Measurements from ENCODE around the gene PRKCI. TPM values are rescaled to one million over a fixed set of nuclear protein-coding genes. Genes with fewer than 3 reads are reported as not detected.

Gene PRKCI
- total RNA-seq, 4 donors from 2014 or later, result 33.5 to 125 (median 47.7) TPM

- peaks cover 2% of the 10 kb centered on the region for H3K4me1 ChIP-seq
- TF ChIP-seq CTCF (IDR thresholded peaks at IDR 0.05) (no peak), POLR2A (IDR thresholded peaks at IDR 0.05) (no peak), POLR2AphosphoS5 (IDR thresholded peaks at IDR 0.05) (no peak), EP300 (IDR thresholded peaks at IDR 0.05) (no peak)
- H3K4me3 ChIP-seq, result no peak overlapping the region
- no peak for DNase-seq (ENCODE audit: low spot score in 2 of 2)
- no peaks in the 10 kb centered on the region for H3K27me3 ChIP-seq
- peaks cover 18% of the 10 kb centered on the region for H3K36me3 ChIP-seq
- H3K9me3 ChIP-seq, result no peaks in the 10 kb centered on the region
- no peak overlapping the region for H3K27ac ChIP-seq
Observed at GRCh38 chr3:170240671-170241070, 18.4 kb downstream of the PRKCI start.

- no peak for DNase-seq (ENCODE audit: low spot score in 2 of 2)
- Histone ChIP-seq H3K27me3 (no peaks in the 10 kb centered on the region), H3K9me3 (no peaks in the 10 kb centered on the region), H3K27ac (no peak overlapping the region), H3K4me3 (no peak overlapping the region), H3K4me1 (peaks cover 2% of the 10 kb centered on the region), H3K36me3 (no peaks in the 10 kb centered on the region)
- 60% methylated on average over 2 of the region's 2 CpGs for WGBS
- TF ChIP-seq EP300 (IDR thresholded peaks at IDR 0.05), result no peak
- TF ChIP-seq CTCF (IDR thresholded peaks at IDR 0.05), result no peak
- no peak for TF ChIP-seq POLR2AphosphoS5 (IDR thresholded peaks at IDR 0.05)
- no peak for TF ChIP-seq POLR2A (IDR thresholded peaks at IDR 0.05)
Observed at GRCh38 chr3:170244576-170244975, 22.4 kb downstream of the PRKCI start.

GRCh38 chr3:170247875-170248274 is 25.7 kb downstream of the PRKCI start:
- no peak for DNase-seq (ENCODE audit: low spot score in 2 of 2)
- H3K4me3 ChIP-seq, result no peak overlapping the region
- H3K36me3 ChIP-seq, result no peaks in the 10 kb centered on the region
- H3K27ac ChIP-seq, result no peak overlapping the region
- H3K4me1 ChIP-seq, result peaks cover 2% of the 10 kb centered on the region
- 96% methylated on average over 1 of the region's 1 CpG for WGBS
- no peaks in the 10 kb centered on the region for H3K27me3 ChIP-seq
- no peaks in the 10 kb centered on the region for H3K9me3 ChIP-seq
- TF ChIP-seq POLR2AphosphoS5 (IDR thresholded peaks at IDR 0.05) (no peak), EP300 (IDR thresholded peaks at IDR 0.05) (no peak), CTCF (IDR thresholded peaks at IDR 0.05) (no peak), POLR2A (IDR thresholded peaks at IDR 0.05) (no peak)

GRCh38 chr3:170256597-170256996 is 34.4 kb downstream of the PRKCI start:
- DNase-seq (ENCODE audit: low spot score in 2 of 2), result no peak
- peaks cover 11% of the 10 kb centered on the region for H3K36me3 ChIP-seq
- TF ChIP-seq CTCF (IDR thresholded peaks at IDR 0.05) (no peak), POLR2AphosphoS5 (IDR thresholded peaks at IDR 0.05) (no peak), POLR2A (IDR thresholded peaks at IDR 0.05) (no peak), EP300 (IDR thresholded peaks at IDR 0.05) (no peak)
- H3K27ac ChIP-seq, result no peak overlapping the region
- no peaks in the 10 kb centered on the region for H3K4me1 ChIP-seq
- H3K4me3 ChIP-seq, result no peak overlapping the region
- WGBS, result 88% methylated on average over 3 of the region's 3 CpGs
- no peaks in the 10 kb centered on the region for H3K27me3 ChIP-seq
- H3K9me3 ChIP-seq, result no peaks in the 10 kb centered on the region

GRCh38 chr3:170257145-170257544 is 34.9 kb downstream of the PRKCI start:
- Histone ChIP-seq H3K9me3 (no peaks in the 10 kb centered on the region), H3K4me3 (no peak overlapping the region), H3K4me1 (no peaks in the 10 kb centered on the region), H3K36me3 (peaks cover 11% of the 10 kb centered on the region), H3K27ac (no peak overlapping the region), H3K27me3 (no peaks in the 10 kb centered on the region)
- TF ChIP-seq POLR2AphosphoS5 (IDR thresholded peaks at IDR 0.05) (no peak), POLR2A (IDR thresholded peaks at IDR 0.05) (no peak), CTCF (IDR thresholded peaks at IDR 0.05) (no peak), EP300 (IDR thresholded peaks at IDR 0.05) (no peak)
- no peak for DNase-seq (ENCODE audit: low spot score in 2 of 2)
- 96% methylated on average over 2 of the region's 2 CpGs for WGBS

Measured in suprapubic skin (tissue), 4 donors.